GM11168 (cell line): ENCODE measurements around the gene HAAO.

Experiments used
- in situ Hi-C: fragments of 300-500 bp; cut with MboI; formaldehyde crosslinking; loops from one replicate; pipeline ENCODE4 v1.12.0; 2022; ENCODE audit warnings: low sequenced_read_pairs; ENCODE audit not compliant: unreplicated experiment

The HAAO gene

DNA sequence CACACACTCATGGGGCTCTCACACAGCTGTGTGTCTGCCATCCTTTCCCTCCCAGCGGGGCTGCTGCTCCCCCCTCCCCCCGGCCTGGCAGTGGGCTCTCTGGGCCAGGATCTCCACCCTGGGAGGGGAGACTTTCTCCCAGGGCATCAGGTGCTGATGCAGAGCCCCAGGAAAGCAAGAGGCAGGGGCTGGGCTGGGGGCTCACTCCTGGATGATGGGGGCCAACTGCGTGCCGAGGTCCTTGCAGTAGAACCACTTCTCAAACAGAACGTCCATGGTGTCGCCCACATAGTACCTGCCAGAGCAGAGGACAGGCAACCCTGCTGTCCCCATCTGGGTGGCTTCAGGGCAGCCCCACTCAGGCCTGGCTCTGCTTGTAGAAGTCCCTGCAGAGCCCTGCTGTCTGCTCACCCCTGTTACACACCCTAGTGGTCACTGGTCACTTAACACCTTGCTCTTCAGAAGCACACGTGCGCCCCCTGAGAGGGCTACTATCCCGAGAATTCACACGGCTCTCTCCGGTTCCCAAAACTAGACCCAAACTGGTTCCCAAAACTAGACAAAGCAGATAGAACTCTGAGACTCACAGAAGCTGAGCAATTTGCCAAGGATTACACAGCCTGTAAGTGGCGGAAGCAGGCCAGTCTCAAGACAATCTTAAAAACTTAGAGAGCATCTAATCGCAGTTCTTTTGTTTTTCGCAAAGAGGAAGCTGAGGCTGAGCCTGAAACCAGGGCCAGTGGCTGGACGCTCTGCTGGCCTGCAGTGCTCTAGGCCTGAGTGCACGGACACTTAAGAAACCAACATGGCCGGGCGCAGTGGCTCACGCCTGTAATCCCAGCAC lies 21.9 kb downstream of the HAAO start:
- in situ Hi-C loops, result no loop called here

- in situ Hi-C loops, result no loop called here
Observed at GRCh38 chr2:42769583-42770287, 22.6 kb downstream of the HAAO start.

DNA sequence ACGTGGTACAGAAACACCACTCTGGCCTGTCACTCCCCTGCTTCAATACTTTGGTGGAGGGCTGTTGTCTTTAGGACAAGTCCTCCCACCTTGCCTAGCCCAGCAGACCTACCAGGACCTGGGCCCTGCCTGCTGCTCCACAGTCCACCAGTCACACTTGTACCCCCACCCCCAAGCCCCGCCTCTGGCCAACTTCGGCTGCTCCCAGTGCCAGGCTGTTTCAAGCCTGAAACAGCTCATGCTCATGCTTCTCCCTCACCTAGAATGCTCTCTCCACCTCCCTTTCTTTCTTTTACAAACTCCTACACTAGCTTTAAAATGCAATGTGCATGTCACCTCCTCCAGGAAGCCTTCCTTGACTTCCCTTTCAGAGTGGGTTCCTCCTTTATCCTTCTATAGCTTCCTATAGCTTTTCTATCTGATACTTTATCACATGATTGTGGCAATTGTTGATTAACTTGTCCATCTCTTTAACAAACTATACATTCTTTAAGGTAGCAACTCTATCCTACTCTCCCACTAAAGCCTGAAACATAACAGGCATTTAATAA lies 23.6 kb downstream of the HAAO start:
- in situ Hi-C loops, result no loop called here

- in situ Hi-C loops, result no loop called here
Observed at GRCh38 chr2:42767899-42768705, 24.3 kb downstream of the HAAO start.

DNA sequence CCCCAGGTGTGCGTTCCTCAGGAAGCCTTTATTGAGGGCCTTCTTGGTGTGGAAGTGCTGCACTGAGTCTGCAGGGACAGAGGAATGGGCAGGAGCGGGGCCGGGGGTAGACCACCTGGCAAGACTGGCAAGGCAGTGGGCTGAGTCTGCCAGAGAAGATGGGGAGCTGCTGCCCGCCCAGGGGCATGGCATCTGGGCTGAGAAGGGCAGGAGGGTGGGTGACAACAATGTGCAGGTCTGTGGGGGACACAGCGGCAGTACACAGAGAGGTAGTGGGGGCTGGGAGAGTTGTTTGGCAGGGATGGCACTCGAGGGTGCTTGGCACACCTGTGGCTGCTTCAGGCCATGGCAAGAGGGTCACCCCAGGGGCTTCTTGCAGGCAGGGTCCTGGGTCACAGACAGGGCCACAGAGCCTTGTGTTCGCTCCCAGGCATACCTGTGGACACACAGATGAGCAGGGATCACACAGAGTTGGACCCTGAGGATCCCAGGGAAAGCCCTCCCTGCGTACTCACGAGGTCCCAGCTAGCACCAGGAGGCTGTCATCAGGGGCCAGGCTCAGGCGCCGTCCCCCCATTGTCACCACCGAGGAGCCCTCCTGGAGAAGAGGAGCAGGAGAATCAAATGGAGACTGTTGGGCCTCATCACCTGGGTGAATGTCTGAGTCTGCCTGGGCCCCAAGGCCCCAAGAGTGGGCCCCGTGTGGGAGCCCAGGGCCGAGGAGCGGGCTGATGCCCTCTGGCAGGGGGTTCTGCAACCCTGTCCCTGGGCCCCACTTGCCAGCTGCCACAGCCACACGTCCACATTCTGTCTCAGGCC lies 25.1 kb downstream of the HAAO start:
- in situ Hi-C loops, result no loop called here

GRCh38 chr2:42765686-42766085 lies 26.7 kb downstream of the HAAO start:
- in situ Hi-C loops, result no loop called here

DNA sequence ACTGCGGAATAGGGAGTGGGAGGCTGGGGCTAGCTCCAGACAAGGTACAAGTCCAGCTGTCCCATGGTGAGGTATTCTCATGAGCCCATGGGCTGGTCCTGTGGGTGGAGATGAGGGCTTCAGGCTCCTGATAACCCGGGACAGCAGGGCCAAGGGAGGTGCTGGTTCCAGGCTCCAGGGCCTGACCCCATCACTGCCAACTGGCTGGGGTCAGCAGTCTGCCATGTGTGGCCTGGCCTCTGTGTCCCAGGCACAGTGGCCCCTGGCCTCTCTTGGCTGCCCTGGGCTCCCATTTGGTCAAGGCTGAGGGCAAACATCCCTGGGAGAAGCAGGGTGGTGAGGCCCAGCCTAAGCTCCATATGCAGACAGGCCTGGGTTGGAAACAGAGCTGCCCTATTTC lies 27.5 kb downstream of the HAAO start:
- in situ Hi-C loops, result no loop called here

- in situ Hi-C loops, result no loop called here
Observed at GRCh38 chr2:42764096-42764495, 28.3 kb downstream of the HAAO start, which contains the start of gene OXER1. Gene OXER1, minus strand, starts transcription at chr2:42764135. Its CDS starts 73 bp downstream, at chr2:42764062.

DNA sequence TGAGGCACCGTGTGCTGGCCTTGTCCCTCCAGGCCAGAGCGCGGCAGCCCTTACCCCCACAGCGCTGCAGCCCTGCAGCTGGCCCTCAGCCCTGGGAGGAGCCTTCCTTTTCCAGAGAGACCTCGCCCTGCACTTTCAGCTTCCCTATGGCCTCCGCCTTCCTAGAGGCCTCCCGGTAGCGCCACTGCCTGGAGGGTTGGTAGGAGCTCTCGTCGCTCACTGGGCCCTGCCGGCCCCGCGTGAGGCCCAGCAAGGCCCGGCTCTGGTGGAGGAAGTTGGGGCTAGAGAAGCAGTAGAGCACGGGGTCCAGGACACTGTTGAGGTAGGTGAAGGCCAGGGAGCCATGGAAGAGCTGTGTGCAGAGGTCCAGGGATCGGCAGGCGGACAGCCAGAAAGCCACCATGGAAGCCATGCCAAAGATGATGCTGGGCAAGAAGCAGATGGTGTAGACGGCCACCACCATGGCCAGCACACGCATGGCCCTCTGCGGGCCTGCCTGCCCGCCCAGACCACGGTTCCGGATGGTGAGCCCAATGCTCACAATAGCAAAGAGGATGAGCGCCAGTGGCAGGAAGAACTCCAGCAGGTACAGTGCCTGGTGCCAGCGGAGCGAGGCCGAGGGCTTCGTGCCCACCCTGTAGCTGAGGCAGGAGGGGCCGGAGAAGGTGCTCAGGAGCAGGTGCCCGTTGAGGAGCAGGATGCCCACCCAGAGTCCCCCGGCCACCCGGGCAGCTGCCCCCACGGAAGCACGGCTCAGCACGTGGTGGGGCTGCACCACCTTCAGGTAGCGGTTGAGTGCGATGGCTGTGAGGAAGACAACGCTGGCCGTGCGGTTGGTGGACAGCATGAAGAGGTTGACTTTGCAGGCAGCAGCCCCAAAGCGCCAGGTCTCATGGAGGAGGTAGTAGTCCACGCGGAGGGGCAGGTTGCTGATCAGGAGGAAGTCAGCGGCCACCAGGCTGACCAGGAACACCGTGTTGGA lies 29.3 kb downstream of the HAAO start:
- in situ Hi-C loops, result no loop called here

GRCh38 chr2:42762155-42762554 lies 30.2 kb downstream of the HAAO start:
- in situ Hi-C loops, result no loop called here

DNA sequence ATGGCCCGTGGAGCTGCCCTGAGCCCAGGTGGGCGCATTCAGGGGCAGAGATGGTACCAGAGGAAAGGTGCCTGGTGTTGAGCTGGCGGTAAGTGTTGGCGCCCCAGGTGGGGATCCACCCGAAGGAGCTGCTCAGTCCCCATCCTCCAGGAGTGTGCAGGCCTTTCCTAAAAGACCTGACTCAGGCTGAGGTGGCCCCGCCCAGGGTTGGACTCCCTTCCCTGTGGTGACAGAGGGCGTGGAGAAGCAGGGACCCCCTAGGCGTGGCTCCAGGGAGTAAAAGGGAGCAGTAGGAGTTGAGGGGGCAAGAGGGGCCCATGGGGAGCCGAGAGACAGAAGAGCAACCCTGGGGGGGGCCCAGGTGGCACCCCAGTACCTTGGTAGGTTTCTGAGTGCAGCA lies 30.8 kb downstream of the HAAO start:
- in situ Hi-C loops, result no loop called here

DNA sequence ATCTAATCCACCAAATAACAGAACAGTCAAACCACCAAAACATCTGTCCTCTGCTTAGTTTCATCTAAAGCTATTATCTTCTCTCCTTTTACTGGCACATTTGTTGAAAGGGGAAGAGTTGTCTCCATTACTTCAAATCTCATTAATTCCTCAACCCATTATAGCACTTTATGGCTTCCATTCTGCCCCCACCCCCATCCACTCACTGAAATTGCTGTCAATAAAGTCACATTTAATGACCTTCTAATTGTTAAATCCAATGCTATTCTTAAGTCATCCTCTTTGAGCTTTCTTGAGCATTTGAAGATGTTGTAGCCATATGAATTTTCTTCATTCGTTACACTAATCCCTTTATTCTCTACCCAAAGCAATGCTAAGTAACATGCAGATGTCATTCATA lies 33.6 kb downstream of the HAAO start:
- in situ Hi-C loops, result no loop called here

- in situ Hi-C loops, result no loop called here
Observed at GRCh38 chr2:42757981-42758740, 34.2 kb downstream of the HAAO start.

DNA sequence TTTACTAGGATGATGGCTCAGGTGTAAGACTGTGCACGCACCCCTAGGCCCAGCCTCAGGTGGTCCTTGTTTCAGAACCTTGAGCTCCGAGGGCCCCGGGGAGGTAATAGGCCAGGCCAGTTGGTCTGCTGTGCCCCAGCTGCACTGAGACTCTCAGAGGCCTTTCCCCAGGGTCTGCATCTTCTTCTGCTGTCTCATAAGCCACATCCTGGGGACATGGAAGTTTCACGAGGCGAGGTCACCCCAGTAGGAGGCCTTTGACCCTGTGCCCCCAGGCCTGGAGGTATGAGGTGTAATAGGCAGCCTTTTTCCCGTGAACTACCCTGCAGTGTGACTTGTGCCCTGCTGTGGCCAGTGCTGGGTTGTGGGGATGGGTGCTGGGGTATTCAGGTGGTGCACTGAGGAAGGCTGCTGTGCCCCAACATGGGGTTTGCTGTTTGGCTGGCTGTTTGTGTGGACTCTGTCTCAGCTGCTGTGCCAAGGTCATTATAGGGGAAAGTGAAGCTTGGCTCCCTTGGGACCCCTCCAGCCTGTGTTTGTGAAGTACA lies 35.3 kb downstream of the HAAO start:
- in situ Hi-C loops, result no loop called here

DNA sequence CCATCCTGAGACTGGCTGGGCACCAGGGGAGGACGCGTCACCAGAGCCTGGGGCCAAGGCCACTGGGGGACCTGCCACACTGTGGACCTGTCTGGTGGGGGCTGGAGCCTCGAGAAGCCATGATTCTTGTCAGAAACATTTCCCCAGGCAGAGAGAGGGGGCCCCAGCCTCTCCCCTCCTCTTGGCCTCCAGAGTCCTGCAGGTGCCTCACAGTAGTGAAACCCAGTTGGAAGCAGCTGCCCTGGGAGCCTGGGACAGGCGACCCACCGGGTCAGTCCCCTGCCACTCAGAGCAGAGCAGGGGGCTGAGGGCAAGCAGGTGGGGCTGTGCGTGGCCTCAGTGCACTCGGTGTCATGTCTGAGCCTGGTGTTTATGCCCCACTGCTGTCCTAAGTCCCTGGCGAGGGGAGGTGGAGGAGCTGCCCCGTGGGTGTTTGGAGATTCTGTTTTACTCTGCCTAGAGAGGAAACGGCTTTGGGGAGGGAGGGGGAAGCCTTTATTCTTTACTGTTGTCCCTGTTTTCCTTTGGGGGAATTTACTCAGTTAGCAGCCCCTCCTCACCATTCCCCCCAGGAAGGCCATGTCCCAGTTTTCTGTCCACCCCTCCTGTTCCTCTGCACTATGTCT lies 36.1 kb downstream of the HAAO start:
- in situ Hi-C loops, result no loop called here

- in situ Hi-C loops, result no loop called here
Observed at GRCh38 chr2:42755191-42755880, 37.0 kb downstream of the HAAO start.

- in situ Hi-C loops, result no loop called here
Observed at GRCh38 chr2:42754776-42755140, 37.6 kb downstream of the HAAO start.
